OCI-LY3 (cell line): ENCODE data around the gene STIM2.

Source experiments
- H2AFZ ChIP-seq: fragments of 200-600, 300-600 bp; shearing (Covaris generic); 2 replicates; pipeline ENCODE4 v1.6.0; 2014; ENCODE audit warnings: antibody characterized with exemption, low read depth, low read length
- H3K27ac ChIP-seq: fragments of 200-600, 300-600 bp; sonication (generic); 2 replicates; pipeline ENCODE4 v1.5.1; 2014; ENCODE audit warnings: mild to moderate bottlenecking, low read length, moderate library complexity, mixed read lengths
- H3K27me3 ChIP-seq: fragments of 200-600, 300-600 bp; sonication (generic); 2 replicates; pipeline ENCODE4 v1.6.1; 2014; ENCODE audit warnings: low read depth, low read length, mixed read lengths
- H3K36me3 ChIP-seq: fragments of 200-600, 300-600 bp; sonication (generic); replicated peaks from 2 replicates; pipeline ENCODE3; 2014; ENCODE audit warnings: low read depth, low read length, mixed read lengths
- H3K4me1 ChIP-seq: fragments of 300-600, 200-600 bp; sonication (generic); 2 replicates; pipeline ENCODE4 v1.6.1; 2014; ENCODE audit warnings: low read length, mixed read lengths
- H3K4me2 ChIP-seq: fragments of 200-600, 300-600 bp; sonication (generic); 2 replicates; pipeline ENCODE4 v1.6.1; 2014; ENCODE audit warnings: low read length, mixed read lengths
- H3K4me3 ChIP-seq: fragments of 300-600, 200-600 bp; sonication (generic); 2 replicates; pipeline ENCODE4 v1.5.1; 2014; ENCODE audit warnings: antibody characterized with exemption, mild to moderate bottlenecking, low read length, moderate library complexity
- H3K79me2 ChIP-seq: fragments of 300-600, 200-600 bp; shearing (Covaris generic); 2 replicates; pipeline ENCODE4 v1.6.1; 2014; ENCODE audit warnings: mild to moderate bottlenecking, low read length, mixed read lengths
- H3K9ac ChIP-seq: fragments of 300-600, 200-600 bp; shearing (Covaris generic); 2 replicates; pipeline ENCODE4 v1.6.0; 2014; ENCODE audit warnings: mild to moderate bottlenecking, low read length, moderate library complexity
- H3K9me3 ChIP-seq: fragments of 200-600, 300-600 bp; shearing (Covaris generic); 2 replicates; pipeline ENCODE4 v1.6.1; 2014; ENCODE audit warnings: low read length, mixed read lengths; ENCODE audit not compliant: insufficient read depth
- H4K20me1 ChIP-seq: fragments of 200-600, 300-600 bp; sonication (generic); 2 replicates; pipeline ENCODE4 v1.6.1; 2016; ENCODE audit warnings: low read length, mixed read lengths; ENCODE audit not compliant: insufficient read depth
- CTCF ChIP-seq: fragments of 200-600, 300-600 bp; sonication (generic); IDR thresholded peaks from 2 replicates; pipeline ENCODE4 v1.5.1; 2014; ENCODE audit warnings: antibody characterized with exemption, low read length, low read depth
- EZH2phosphoT487 ChIP-seq: fragments of 200-600 bp; shearing (Covaris generic); IDR thresholded peaks from 2 replicates; pipeline ENCODE4 v1.6.1; 2018; ENCODE audit warnings: antibody characterized with exemption, mixed run types, low read depth

The STIM2 gene

GRCh38 chr4:26985873-26986272, 125.2 kb downstream of the STIM2 start:
- H3K9me3 ChIP-seq = no peaks in the 10 kb centered on the region
- peaks cover 2% of the 10 kb centered on the region for H3K4me1 ChIP-seq
- H3K79me2 ChIP-seq = no peaks in the 10 kb centered on the region
- no peak overlapping the region for H2AFZ ChIP-seq
- no peaks in the 10 kb centered on the region for H3K36me3 ChIP-seq
- H3K9ac ChIP-seq = no peak overlapping the region
- no peak overlapping the region for H3K4me2 ChIP-seq
- no peaks in the 10 kb centered on the region for H4K20me1 ChIP-seq
- H3K27ac ChIP-seq = no peak overlapping the region
- no peak overlapping the region for H3K4me3 ChIP-seq
- TF ChIP-seq EZH2phosphoT487 (no peak), CTCF (no peak)
- no peaks in the 10 kb centered on the region for H3K27me3 ChIP-seq

DNA sequence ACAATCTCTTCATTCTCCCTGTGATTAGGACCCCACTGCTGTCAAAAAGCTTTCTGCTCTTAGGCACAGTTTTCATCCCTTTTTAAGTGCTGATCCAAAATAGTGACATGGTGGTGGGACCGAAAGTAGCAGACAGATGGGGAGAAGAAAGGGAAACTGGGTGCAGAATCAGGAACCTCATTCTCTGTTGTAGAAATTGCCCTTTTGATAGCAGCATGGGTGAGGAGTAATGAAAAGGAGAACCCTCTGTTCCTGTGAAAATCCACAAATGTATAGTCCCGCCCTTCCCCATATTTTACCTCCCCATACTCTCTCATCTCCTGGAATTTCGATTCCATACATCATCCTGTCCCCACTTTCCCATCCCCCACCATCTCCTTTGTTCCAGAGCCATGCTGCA, 126.5 kb downstream of the STIM2 start:
- no peak overlapping the region for H3K4me2 ChIP-seq
- TF ChIP-seq CTCF = no peak
- no peak for TF ChIP-seq EZH2phosphoT487

GRCh38 chr4:26991057-26991456, 130.4 kb downstream of the STIM2 start:
- H3K27me3 ChIP-seq = no peaks in the 10 kb centered on the region
- H3K9me3 ChIP-seq = no peaks in the 10 kb centered on the region
- H3K79me2 ChIP-seq = peaks cover 5% of the 10 kb centered on the region; the same call in 1 of the 2 replicates
- no peak overlapping the region for H2AFZ ChIP-seq
- TF ChIP-seq EZH2phosphoT487 (no peak), CTCF (no peak)
- no peak overlapping the region for H3K4me3 ChIP-seq
- peak overlapping the region; percentile 79 for H3K4me2 ChIP-seq
- H3K4me1 ChIP-seq = peaks cover 48% of the 10 kb centered on the region
- H3K9ac ChIP-seq = no peak overlapping the region
- H4K20me1 ChIP-seq = no peaks in the 10 kb centered on the region
- no peaks in the 10 kb centered on the region for H3K36me3 ChIP-seq
- peak overlapping the region; percentile 92 for H3K27ac ChIP-seq

More for the DNA sequence above, 126.5 kb downstream of the STIM2 start:
- Histone ChIP-seq H3K79me2 (no peaks in the 10 kb centered on the region), H3K9ac (no peak overlapping the region), H3K27me3 (no peaks in the 10 kb centered on the region), H3K9me3 (no peaks in the 10 kb centered on the region), H3K4me3 (no peak overlapping the region), H4K20me1 (no peaks in the 10 kb centered on the region), H3K36me3 (no peaks in the 10 kb centered on the region), H3K27ac (no peak overlapping the region), H3K4me1 (peaks cover 15% of the 10 kb centered on the region), H2AFZ (no peak overlapping the region)

DNA sequence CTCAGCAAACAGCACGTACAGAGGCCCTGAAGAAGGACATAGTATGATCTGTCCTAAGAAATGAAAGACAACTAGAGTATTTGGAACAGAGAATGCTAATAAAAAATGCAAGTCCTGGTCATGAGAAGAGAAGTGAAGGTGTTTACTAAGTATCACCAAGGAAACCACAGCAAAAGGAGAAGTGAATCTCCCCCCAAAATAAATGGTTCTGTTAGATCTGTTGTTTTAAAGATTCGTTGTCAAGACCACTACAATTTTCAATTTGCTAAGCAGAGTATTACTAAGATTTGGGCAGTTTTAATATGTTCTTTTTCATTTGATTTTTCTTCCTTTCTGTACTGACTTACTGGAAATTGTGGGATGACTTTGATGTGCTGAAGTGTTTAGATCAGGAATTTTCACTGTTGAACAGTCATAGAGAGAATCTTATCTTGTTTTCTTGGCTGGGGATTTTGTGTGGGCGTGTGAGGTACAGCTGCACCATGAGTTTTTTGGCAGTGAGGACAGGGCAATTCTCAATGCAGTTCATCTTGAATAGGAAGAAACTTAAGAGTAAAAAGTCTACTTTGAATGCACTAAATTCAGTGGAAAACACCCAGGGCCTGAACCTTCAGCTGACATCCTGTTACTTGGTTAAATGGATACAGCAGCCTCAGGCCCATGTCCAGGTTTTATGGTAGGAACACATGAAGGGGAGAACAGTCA, 132.2 kb downstream of the STIM2 start:
- H3K9ac ChIP-seq = peak overlapping the region; percentile 53
- peaks cover 48% of the 10 kb centered on the region for H3K4me1 ChIP-seq
- no peaks in the 10 kb centered on the region for H4K20me1 ChIP-seq
- peak overlapping the region; percentile 92 for H3K27ac ChIP-seq
- peaks cover 5% of the 10 kb centered on the region; the same call in 1 of the 2 replicates for H3K79me2 ChIP-seq
- H3K4me2 ChIP-seq = peak overlapping the region; percentile 79
- no peak overlapping the region for H2AFZ ChIP-seq
- no peaks in the 10 kb centered on the region for H3K9me3 ChIP-seq
- H3K36me3 ChIP-seq = no peaks in the 10 kb centered on the region
- TF ChIP-seq CTCF (no peak), EZH2phosphoT487 (no peak)
- no peaks in the 10 kb centered on the region for H3K27me3 ChIP-seq
- H3K4me3 ChIP-seq = peak overlapping the region; percentile 55
